ENCODE data around the gene LCNL1.

DNA sequence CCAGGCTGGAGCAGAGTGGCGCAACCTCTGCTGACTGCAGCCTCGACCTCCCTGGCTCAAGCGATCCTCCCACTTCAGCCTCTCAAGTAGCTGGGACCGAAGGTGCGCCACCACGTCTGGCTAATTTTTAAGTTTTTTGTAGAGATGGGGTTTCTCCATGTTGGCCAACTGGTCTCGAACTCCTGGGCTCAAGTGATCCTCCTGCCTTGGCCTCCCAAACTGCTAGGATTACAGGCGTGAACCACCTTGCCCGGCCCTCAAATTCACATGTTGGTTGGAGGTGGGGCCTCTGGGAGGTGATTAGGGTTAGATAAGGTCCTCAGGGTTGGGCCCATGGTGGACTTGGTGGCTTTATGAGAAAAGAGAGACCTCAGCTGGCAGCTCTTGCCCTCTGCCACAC, 20.6 kb upstream of the LCNL1 start:
- no peak for TF ChIP-seq CTCF (IDR thresholded peaks at IDR 0.05; ENCODE audit: insufficient read depth, low read depth, low read length)
- no peak for TF ChIP-seq EZH2 (IDR thresholded peaks at IDR 0.05; ENCODE audit: insufficient read depth, low read length)

All from astrocyte (in vitro differentiated cells and primary cell).